ENCODE data around the gene LSR. TPM values are rescaled to one million over a fixed set of nuclear protein-coding genes. Genes with fewer than 3 reads are reported as not detected.
"Not testable (repeated sequence)": the region's sequence is repeated elsewhere in the genome, so short reads cannot be mapped to it uniquely, and the experiment has no call there.

Gene LSR
- total RNA-seq, 1 donor from 2014 or later: 32.9 TPM

GRCh38 chr19:35219008-35219407 lies 29.8 kb upstream of the LSR start:
- Histone ChIP-seq H3K36me3 (no peaks in the 10 kb centered on the region), H3K4me3 (no peak overlapping the region), H3K27ac (no peak overlapping the region), H3K9me3 (no peaks in the 10 kb centered on the region), H3K27me3 (no peaks in the 10 kb centered on the region), H3K4me1 (peaks cover 13% of the 10 kb centered on the region)
- TF ChIP-seq CTCF (IDR thresholded peaks at IDR 0.05): no peak
- TF ChIP-seq POLR2AphosphoS5 (IDR thresholded peaks at IDR 0.05; ENCODE audit: insufficient read depth in 1 of 2, low read depth in 1 of 2): no peak
- TF ChIP-seq POLR2A (IDR thresholded peaks at IDR 0.05): no peak
- intact Hi-C loops (cut with DNase I): no loop called here
- no peak for DNase-seq (ENCODE audit: extremely low spot score in 2 of 2)

GRCh38 chr19:35220315-35220921 lies 28.4 kb upstream of the LSR start:
- no peak for DNase-seq (ENCODE audit: extremely low spot score in 2 of 2)
- TF ChIP-seq POLR2AphosphoS5 (IDR thresholded peaks at IDR 0.05; ENCODE audit: insufficient read depth in 1 of 2, low read depth in 1 of 2) (no peak), POLR2A (IDR thresholded peaks at IDR 0.05) (no peak), CTCF (IDR thresholded peaks at IDR 0.05) (no peak)
- no peak overlapping the region for H3K27ac ChIP-seq

GRCh38 chr19:35220973-35221590 lies 27.7 kb upstream of the LSR start:
- H3K9me3 ChIP-seq; DNase-seq (ENCODE audit: extremely low spot score in 2 of 2); intact Hi-C loops (cut with DNase I): not testable (repeated sequence)

More at GRCh38 chr19:35220315-35220921, 28.4 kb upstream of the LSR start:
- H3K4me3 ChIP-seq: no peak overlapping the region
- no peaks in the 10 kb centered on the region for H3K27me3 ChIP-seq
- no peaks in the 10 kb centered on the region for H3K36me3 ChIP-seq
- intact Hi-C loops (cut with DNase I): no loop called here
- H3K4me1 ChIP-seq: peaks cover 13% of the 10 kb centered on the region
- H3K9me3 ChIP-seq: no peaks in the 10 kb centered on the region

GRCh38 chr19:35222373-35223015 lies 26.3 kb upstream of the LSR start:
- Histone ChIP-seq H3K4me1 (peaks cover 13% of the 10 kb centered on the region), H3K36me3 (no peaks in the 10 kb centered on the region), H3K4me3 (no peak overlapping the region), H3K9me3 (no peaks in the 10 kb centered on the region), H3K27ac (no peak overlapping the region), H3K27me3 (no peaks in the 10 kb centered on the region)
- no peak for TF ChIP-seq POLR2A (IDR thresholded peaks at IDR 0.05)
- TF ChIP-seq CTCF (IDR thresholded peaks at IDR 0.05): no peak
- no peak for TF ChIP-seq POLR2AphosphoS5 (IDR thresholded peaks at IDR 0.05; ENCODE audit: insufficient read depth in 1 of 2, low read depth in 1 of 2)
- peak; percentile 79 to 80 for DNase-seq (ENCODE audit: extremely low spot score in 2 of 2)
- intact Hi-C loops (cut with DNase I): no loop called here

More at GRCh38 chr19:35220973-35221590, 27.7 kb upstream of the LSR start:
- not testable (repeated sequence) for H3K36me3 ChIP-seq, H3K4me3 ChIP-seq, H3K27ac ChIP-seq, H3K27me3 ChIP-seq
- H3K4me1 ChIP-seq: peaks cover 13% of the 10 kb centered on the region

GRCh38 chr19:35223084-35223790 lies 25.6 kb upstream of the LSR start:
- H3K27ac ChIP-seq: no peak overlapping the region

More at GRCh38 chr19:35223084-35223790, 25.6 kb upstream of the LSR start:
- no peaks in the 10 kb centered on the region for H3K36me3 ChIP-seq
- peaks cover 13% of the 10 kb centered on the region for H3K4me1 ChIP-seq
- no peak overlapping the region for H3K4me3 ChIP-seq
- no peaks in the 10 kb centered on the region for H3K9me3 ChIP-seq
- peak; percentile 72 to 77 for DNase-seq (ENCODE audit: extremely low spot score in 2 of 2)
- no peak for TF ChIP-seq POLR2A (IDR thresholded peaks at IDR 0.05)
- no peak for TF ChIP-seq POLR2AphosphoS5 (IDR thresholded peaks at IDR 0.05; ENCODE audit: insufficient read depth in 1 of 2, low read depth in 1 of 2)
- no peak for TF ChIP-seq CTCF (IDR thresholded peaks at IDR 0.05)
- no peaks in the 10 kb centered on the region for H3K27me3 ChIP-seq
- intact Hi-C loops (cut with DNase I): no loop called here
